Parathyroid adenoma (tissue), 2 donors: ENCODE data around the gene ZNF750.

Experiments
- H2AFZ ChIP-seq: fragments of 300-600 bp; sonication (generic); one replicate; pipeline ENCODE4 v1.7.0; 2017; ENCODE audit warnings: antibody characterized with exemption, mild to moderate bottlenecking
- H3K27ac ChIP-seq: fragments of 300-600 bp; sonication (generic); one replicate; pipeline ENCODE4 v1.7.0; 2017
- H3K27me3 ChIP-seq: fragments of 300-600 bp; sonication (generic); one replicate; pipeline ENCODE4 v1.7.0; 2017; ENCODE audit warnings: low read length; ENCODE audit not compliant: control insufficient read depth, insufficient read depth
- H3K36me3 ChIP-seq: fragments of 300-600 bp; sonication (generic); one replicate; pipeline ENCODE4 v1.7.0; 2017; ENCODE audit warnings: low read length; ENCODE audit not compliant: control insufficient read depth, insufficient read depth
- H3K4me1 ChIP-seq: fragments of 300-600 bp; sonication (generic); one replicate; pipeline ENCODE4 v1.7.0; 2017; ENCODE audit warnings: control low read depth
- H3K4me2 ChIP-seq: fragments of 300-600 bp; sonication (generic); one replicate; pipeline ENCODE4 v1.7.0; 2017; ENCODE audit warnings: low read length
- H3K4me3 ChIP-seq: fragments of 300-600 bp; sonication (generic); one replicate; pipeline ENCODE4 v1.7.0; 2017; ENCODE audit warnings: low read depth, low read length
- H3K79me2 ChIP-seq: fragments of 300-600 bp; sonication (generic); one replicate; pipeline ENCODE4 v1.7.0; 2017; ENCODE audit warnings: control low read depth
- H3K9ac ChIP-seq: fragments of 300-600 bp; sonication (generic); one replicate; pipeline ENCODE4 v1.7.0; 2017; ENCODE audit warnings: mild to moderate bottlenecking
- H3K9me3 ChIP-seq: fragments of 300-600 bp; sonication (generic); one replicate; pipeline ENCODE4 v1.7.0; 2017; ENCODE audit warnings: low read length; ENCODE audit not compliant: control insufficient read depth
- CTCF ChIP-seq: fragments of 300-600 bp; sonication (generic); IDR thresholded peaks from one replicate; pipeline ENCODE4 v1.7.0; 2017; ENCODE audit warnings: antibody characterized with exemption, mild to moderate bottlenecking
- donor health status: primary hyperparathyroidism.

Gene ZNF750

GRCh38 chr17:82861393-82861775 lies 21.6 kb upstream of the ZNF750 start:
- Histone ChIP-seq H3K4me1 (peaks cover 29% of the 10 kb centered on the region), H3K27me3 (no peaks in the 10 kb centered on the region), H3K9ac (no peak overlapping the region), H3K36me3 (no peaks in the 10 kb centered on the region), H3K4me2 (no peak overlapping the region), H3K27ac (no peak overlapping the region), H3K9me3 (no peaks in the 10 kb centered on the region), H3K4me3 (no peak overlapping the region), H3K79me2 (peaks cover 19% of the 10 kb centered on the region), H2AFZ (no peak overlapping the region)
- no peak for TF ChIP-seq CTCF

GRCh38 chr17:82860606-82861392 lies 21.0 kb upstream of the ZNF750 start:
- H3K9ac ChIP-seq, result no peak overlapping the region
- no peaks in the 10 kb centered on the region for H3K9me3 ChIP-seq
- peaks cover 29% of the 10 kb centered on the region for H3K4me1 ChIP-seq
- H3K4me2 ChIP-seq, result peak overlapping the region; percentile 29
- peak overlapping the region; percentile 91 for H3K27ac ChIP-seq
- no peak overlapping the region for H3K4me3 ChIP-seq
- no peaks in the 10 kb centered on the region for H3K36me3 ChIP-seq
- peaks cover 13% of the 10 kb centered on the region for H3K79me2 ChIP-seq
- TF ChIP-seq CTCF, result no peak
- H3K27me3 ChIP-seq, result no peaks in the 10 kb centered on the region
- H2AFZ ChIP-seq, result peak overlapping the region; percentile 84

GRCh38 chr17:82859431-82860403 lies 19.9 kb upstream of the ZNF750 start:
- H3K4me1 ChIP-seq, result peaks cover 29% of the 10 kb centered on the region
- no peaks in the 10 kb centered on the region for H3K9me3 ChIP-seq
- peak overlapping the region; percentile 29 for H3K4me2 ChIP-seq
- TF ChIP-seq CTCF, result peak; percentile 19
- no peaks in the 10 kb centered on the region for H3K27me3 ChIP-seq
- peak overlapping the region; percentile 91 for H3K27ac ChIP-seq
- no peaks in the 10 kb centered on the region for H3K36me3 ChIP-seq
- peak overlapping the region; percentile 84 for H2AFZ ChIP-seq
- no peak overlapping the region for H3K4me3 ChIP-seq
- peaks cover 8% of the 10 kb centered on the region for H3K79me2 ChIP-seq
- H3K9ac ChIP-seq, result no peak overlapping the region

- Histone ChIP-seq H3K4me3 (no peak overlapping the region), H3K27ac (peak overlapping the region; percentile 91)
Observed at GRCh38 chr17:82858376-82859126, 18.7 kb upstream of the ZNF750 start.

More at GRCh38 chr17:82858376-82859126, 18.7 kb upstream of the ZNF750 start:
- H3K9me3 ChIP-seq, result no peaks in the 10 kb centered on the region
- TF ChIP-seq CTCF, result no peak
- no peaks in the 10 kb centered on the region for H3K36me3 ChIP-seq
- H3K79me2 ChIP-seq, result peaks cover 8% of the 10 kb centered on the region
- H3K4me2 ChIP-seq, result peak overlapping the region; percentile 23
- peaks cover 25% of the 10 kb centered on the region for H3K4me1 ChIP-seq
- no peaks in the 10 kb centered on the region for H3K27me3 ChIP-seq
- H2AFZ ChIP-seq, result peak overlapping the region; percentile 84
- H3K9ac ChIP-seq, result peak overlapping the region; percentile 2
